GM13976 (cell line): ENCODE results near the gene C9orf72.
"Not testable (repeated sequence)": the region's sequence is repeated elsewhere in the genome, so short reads cannot be mapped to it uniquely, and the experiment has no call there.

Experiments
- DNase-seq: peaks from one replicate; pipeline ENCODE4 v3.0.0; 2012; ENCODE audit warnings: low spot score
- CTCF ChIP-seq: IDR thresholded peaks from 2 replicates; pipeline ENCODE4 v1.5.1; 2012; ENCODE audit warnings: borderline replicate concordance, mild to moderate bottlenecking; ENCODE audit not compliant: insufficient read depth; ENCODE audit errors: extremely low read depth, missing control alignments, control extremely low read depth
- in situ Hi-C: fragments of 300-500 bp; cut with MboI; formaldehyde crosslinking; loops from one replicate; pipeline ENCODE4 v1.12.0; 2022; ENCODE audit warnings: low sequenced_read_pairs, mixed read lengths, inconsistent platforms; ENCODE audit not compliant: unreplicated experiment

C9orf72 gene

GRCh38 chr9:27572918-27573633 is at the start of gene C9orf72:
TSS of gene C9orf72 (minus strand) at chr9:27573481. CDS start at chr9:27567120, 6,361 bp downstream.
- DNase-seq = peak; percentile 84
- in situ Hi-C loops = no loop called here
- no peak for TF ChIP-seq CTCF

- in situ Hi-C loops = no loop called here
- TF ChIP-seq CTCF = no peak
- DNase-seq = no peak
Measured at GRCh38 chr9:27622693-27623340, 49.5 kb upstream of the C9orf72 start.

- in situ Hi-C loops = no loop called here
- no peak for TF ChIP-seq CTCF
- no peak for DNase-seq
Measured at GRCh38 chr9:27619743-27620142, 46.5 kb upstream of the C9orf72 start.

- DNase-seq = no peak
- in situ Hi-C loops = no loop called here
- no peak for TF ChIP-seq CTCF
Measured at GRCh38 chr9:27618066-27618465, 44.8 kb upstream of the C9orf72 start.

- in situ Hi-C loops = no loop called here
- no peak for DNase-seq
- no peak for TF ChIP-seq CTCF
Measured at GRCh38 chr9:27614551-27614950, 41.3 kb upstream of the C9orf72 start.

GRCh38 chr9:27612036-27612435 is 38.8 kb upstream of the C9orf72 start:
- in situ Hi-C loops, DNase-seq: not testable (repeated sequence)

- TF ChIP-seq CTCF = no peak
- no peak for DNase-seq
- in situ Hi-C loops = no loop called here
Measured at GRCh38 chr9:27610622-27611021, 37.3 kb upstream of the C9orf72 start.
